KMS-11 (cell line): Measurements from ENCODE around the gene HASPIN.

Experiments used
- H2AFZ ChIP-seq: fragments of 200-600 bp; sonication (generic); 2 replicates; pipeline ENCODE4 v1.6.1; 2016; ENCODE audit warnings: antibody characterized with exemption, mixed run types, low read depth
- H3K27ac ChIP-seq: fragments of 200-600 bp; sonication (generic); 2 replicates; pipeline ENCODE4 v1.6.1; 2016; ENCODE audit warnings: mild to moderate bottlenecking, mixed run types
- H3K27me3 ChIP-seq: fragments of 200-600 bp; sonication (generic); 2 replicates; pipeline ENCODE4 v1.6.1; 2017; ENCODE audit warnings: mild to moderate bottlenecking, low read depth, mixed run types, moderate library complexity; ENCODE audit not compliant: insufficient read depth
- H3K36me3 ChIP-seq: fragments of 200-600 bp; sonication (generic); 2 replicates; pipeline ENCODE4 v1.6.1; 2017; ENCODE audit warnings: mild to moderate bottlenecking, mixed run types; ENCODE audit not compliant: insufficient read depth
- H3K4me1 ChIP-seq: fragments of 200-600 bp; sonication (generic); 2 replicates; pipeline ENCODE4 v1.6.1; 2016; ENCODE audit warnings: mild to moderate bottlenecking, low read depth, mixed run types; ENCODE audit not compliant: poor library complexity, severe bottlenecking
- H3K4me2 ChIP-seq: fragments of 200-600 bp; sonication (generic); 2 replicates; pipeline ENCODE4 v1.7.0; 2016; ENCODE audit warnings: mild to moderate bottlenecking, mixed run types
- H3K4me3 ChIP-seq: fragments of 200-600 bp; sonication (generic); IDR thresholded peaks from 2 replicates; pipeline ENCODE4 v1.6.1; 2017; ENCODE audit warnings: low read depth, low read length, mixed read lengths; ENCODE audit not compliant: insufficient read depth
- H3K79me2 ChIP-seq: fragments of 200-600 bp; sonication (generic); 2 replicates; pipeline ENCODE4 v1.6.1; 2016; ENCODE audit warnings: low read depth, mixed run types; ENCODE audit not compliant: insufficient read depth
- H3K9ac ChIP-seq: fragments of 200-600 bp; sonication (generic); 2 replicates; pipeline ENCODE4 v1.6.1; 2016; ENCODE audit warnings: mild to moderate bottlenecking, mixed run types
- H4K20me1 ChIP-seq: fragments of 200-600 bp; sonication (generic); 2 replicates; pipeline ENCODE4 v1.6.1; 2016; ENCODE audit warnings: mild to moderate bottlenecking, mixed run types; ENCODE audit not compliant: insufficient read depth
- CTCF ChIP-seq: fragments of 200-600 bp; sonication (generic); conservative IDR thresholded peaks from 2 replicates; pipeline ENCODE4 v1.6.1; 2017; ENCODE audit warnings: low read depth, mild to moderate bottlenecking, antibody characterized with exemption, low read length, moderate library complexity, mixed read lengths

The HASPIN gene

DNA sequence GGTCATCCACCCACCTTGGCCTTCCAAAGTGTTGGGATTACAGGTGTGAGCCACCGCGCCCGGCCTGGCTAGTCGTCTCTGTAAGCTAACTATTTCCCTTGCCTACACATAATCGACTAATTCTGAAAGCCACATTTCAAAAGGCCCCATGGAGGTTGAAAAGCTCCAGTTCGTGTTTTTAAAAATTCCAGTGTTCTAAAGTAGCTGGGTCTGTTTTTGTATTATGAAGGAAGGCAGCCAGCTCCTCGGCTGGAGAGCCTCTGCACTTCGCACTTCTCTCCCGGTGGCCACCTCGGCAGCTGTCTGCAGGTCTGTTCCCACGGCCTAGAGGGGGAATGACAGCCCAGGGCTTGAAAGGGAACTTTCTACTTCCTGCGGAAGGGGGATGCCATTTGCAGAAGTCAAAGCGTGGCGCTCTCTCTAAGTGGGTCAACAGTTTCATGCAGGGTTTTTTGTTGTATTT is 16.9 kb downstream of the HASPIN start:
- Histone ChIP-seq H3K4me3 (no peak overlapping the region), H3K79me2 (no peaks in the 10 kb centered on the region), H3K36me3 (no peaks in the 10 kb centered on the region), H3K4me2 (no peak overlapping the region), H3K27me3 (0 out of 2 replicates have a peak, but pooled peaks cover 2% of the 10 kb centered on the region), H3K27ac (no peak overlapping the region), H4K20me1 (no peaks in the 10 kb centered on the region), H3K4me1 (no peaks in the 10 kb centered on the region), H3K9ac (no peak overlapping the region), H2AFZ (no peak overlapping the region)
- no peak for TF ChIP-seq CTCF

- no peaks in the 10 kb centered on the region for H3K36me3 ChIP-seq
- TF ChIP-seq CTCF, result no peak
- no peaks in the 10 kb centered on the region for H3K79me2 ChIP-seq
- H2AFZ ChIP-seq, result no peak overlapping the region
- H3K4me1 ChIP-seq, result no peaks in the 10 kb centered on the region
- H3K9ac ChIP-seq, result no peak overlapping the region
- H4K20me1 ChIP-seq, result no peaks in the 10 kb centered on the region
- no peak overlapping the region for H3K4me3 ChIP-seq
- no peak overlapping the region for H3K4me2 ChIP-seq
- H3K27me3 ChIP-seq, result 0 out of 2 replicates have a peak, but pooled peaks cover 1% of the 10 kb centered on the region
- no peak overlapping the region for H3K27ac ChIP-seq
Observed at GRCh38 chr17:3744014-3744413, 20.3 kb downstream of the HASPIN start.

GRCh38 chr17:3745071-3745470 is 21.4 kb downstream of the HASPIN start:
- no peak for TF ChIP-seq CTCF
- no peaks in the 10 kb centered on the region for H4K20me1 ChIP-seq
- H3K27me3 ChIP-seq, result no peaks in the 10 kb centered on the region
- H3K4me2 ChIP-seq, result no peak overlapping the region
- no peak overlapping the region for H3K4me3 ChIP-seq
- no peaks in the 10 kb centered on the region for H3K4me1 ChIP-seq
- no peak overlapping the region for H2AFZ ChIP-seq
- no peak overlapping the region for H3K27ac ChIP-seq
- no peaks in the 10 kb centered on the region for H3K36me3 ChIP-seq
- no peaks in the 10 kb centered on the region for H3K79me2 ChIP-seq
- no peak overlapping the region for H3K9ac ChIP-seq

GRCh38 chr17:3747805-3748204 is 24.1 kb downstream of the HASPIN start:
- H3K79me2 ChIP-seq, result no peaks in the 10 kb centered on the region
- no peak overlapping the region for H3K4me3 ChIP-seq
- H4K20me1 ChIP-seq, result no peaks in the 10 kb centered on the region
- H3K27me3 ChIP-seq, result no peaks in the 10 kb centered on the region
- H3K4me2 ChIP-seq, result no peak overlapping the region
- H3K36me3 ChIP-seq, result no peaks in the 10 kb centered on the region
- no peak overlapping the region for H2AFZ ChIP-seq
- no peak overlapping the region for H3K9ac ChIP-seq
- H3K27ac ChIP-seq, result no peak overlapping the region
- no peaks in the 10 kb centered on the region for H3K4me1 ChIP-seq
- TF ChIP-seq CTCF, result no peak
